Activated CD4-positive, alpha-beta T cell treated with anti-CD3 and anti-CD28 coated beads, Interleukin-2, amount 10 ng/mL, durations not matched to agents 24 days and 14 days (primary cell): Measurements from ENCODE around the gene ULK4. TPM values are rescaled to one million over a fixed set of nuclear protein-coding genes. Genes with fewer than 3 reads are reported as not detected.

ENCODE experiments used
- DNase-seq: peaks from one replicate; pipeline ENCODE4 v3.0.0; 2022
- H3K27ac Mint-ChIP-seq: one replicate; pipeline ENCODE4 v1.8.0; 2022; ENCODE audit warnings: mild to moderate bottlenecking, mixed read lengths
- H3K27me3 Mint-ChIP-seq: one replicate; pipeline ENCODE4 v1.8.0; 2022; ENCODE audit warnings: mixed read lengths
- H3K36me3 Mint-ChIP-seq: one replicate; pipeline ENCODE4 v1.8.0; 2022; ENCODE audit warnings: low read depth, mild to moderate bottlenecking, mixed read lengths
- H3K4me1 Mint-ChIP-seq: one replicate; pipeline ENCODE4 v1.8.0; 2021; ENCODE audit warnings: mixed read lengths
- H3K4me3 Mint-ChIP-seq: one replicate; pipeline ENCODE4 v1.8.0; 2022; ENCODE audit warnings: mild to moderate bottlenecking, moderate library complexity, mixed read lengths
- H3K9me3 Mint-ChIP-seq: one replicate; pipeline ENCODE4 v1.8.0; 2021; ENCODE audit warnings: mixed read lengths
- intact Hi-C: fragments of 100-400 bp; cut with micrococcal nuclease; formaldehyde crosslinking; loops from one replicate; pipeline ENCODE4 v1.15.1; 2023
- total RNA-seq: library from RNA; stranded (reverse); gene quantifications from 2 replicates; pipeline ENCODE4 v1.2.3, GENCODE V29; 2022

Gene ULK4
- total RNA-seq, 1 donor from 2014 or later, result 10.2 TPM

DNA sequence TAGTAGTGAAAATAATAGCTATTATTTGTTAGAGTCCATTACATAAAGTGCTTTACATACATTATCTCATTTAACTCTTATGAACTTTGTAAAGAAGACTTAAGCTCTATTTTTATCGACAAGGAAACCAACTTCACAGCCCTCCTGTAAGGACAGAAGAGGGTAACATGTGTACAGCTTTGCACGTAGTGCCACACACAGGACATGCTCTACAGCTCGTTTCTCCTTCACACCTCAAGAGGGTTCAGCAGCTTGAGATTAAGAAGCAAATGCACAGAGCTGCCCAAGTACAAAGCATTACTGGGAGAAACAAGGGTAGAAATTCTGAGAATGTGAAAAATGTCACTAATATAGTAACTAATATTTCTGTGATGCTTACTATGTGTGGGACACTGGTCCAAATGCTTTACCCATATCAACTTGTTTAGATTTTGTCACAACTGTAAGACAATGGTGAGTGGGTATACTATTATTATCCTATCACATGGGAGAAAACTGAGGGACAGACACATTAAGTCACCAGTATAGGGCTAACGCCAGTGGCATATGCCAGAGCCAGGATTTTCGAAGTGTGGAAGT is 434.8 kb downstream of the ULK4 start:
- H3K4me1 Mint-ChIP-seq, result peaks cover 2% of the 10 kb centered on the region
- no peaks in the 10 kb centered on the region for H3K36me3 Mint-ChIP-seq
- H3K27ac Mint-ChIP-seq, result no peak overlapping the region
- no peak for DNase-seq
- no peaks in the 10 kb centered on the region for H3K27me3 Mint-ChIP-seq
- H3K4me3 Mint-ChIP-seq, result no peak overlapping the region
- H3K9me3 Mint-ChIP-seq, result no peaks in the 10 kb centered on the region
- intact Hi-C loops, result no loop called here

DNA sequence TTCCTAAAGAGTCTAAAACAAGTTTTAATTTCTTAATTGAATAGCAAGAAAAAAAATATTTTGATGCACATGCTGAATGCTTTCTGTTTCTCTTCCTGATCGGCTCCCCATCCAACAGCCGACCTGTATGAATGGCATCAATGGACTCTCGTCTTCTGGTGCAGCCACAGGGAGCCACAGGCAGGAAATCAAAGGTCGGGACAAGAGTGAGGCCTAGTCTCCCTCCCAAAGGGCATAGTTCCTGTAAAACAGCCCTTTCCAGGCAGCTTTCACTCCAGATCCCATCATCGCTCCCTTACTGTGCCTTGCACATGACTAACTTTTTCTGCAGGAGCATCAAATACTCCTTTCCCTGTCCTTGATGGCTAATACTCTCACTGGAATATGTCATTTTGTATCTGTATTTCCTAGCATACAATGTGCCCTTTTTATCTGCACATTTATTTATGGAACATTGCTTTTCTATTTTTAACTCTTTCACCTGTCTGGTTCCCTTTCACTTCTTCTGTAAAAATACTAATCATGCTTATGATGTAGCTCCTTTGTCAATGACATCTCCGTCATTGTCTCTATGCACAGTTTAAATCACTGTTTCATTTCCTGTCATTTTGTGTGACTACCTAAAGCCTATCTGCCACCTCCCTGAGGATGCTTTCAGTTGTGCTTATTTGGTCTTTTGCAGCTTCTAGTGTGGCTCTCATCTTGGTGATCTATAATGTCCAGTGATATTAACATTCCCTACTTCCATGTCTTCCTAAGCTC is 436.4 kb downstream of the ULK4 start:
- Mint-ChIP-seq H3K4me3 (no peak overlapping the region), H3K27me3 (no peaks in the 10 kb centered on the region), H3K9me3 (no peaks in the 10 kb centered on the region), H3K4me1 (peaks cover 2% of the 10 kb centered on the region), H3K36me3 (no peaks in the 10 kb centered on the region), H3K27ac (no peak overlapping the region)
- intact Hi-C loops, result no loop called here
- DNase-seq, result no peak

DNA sequence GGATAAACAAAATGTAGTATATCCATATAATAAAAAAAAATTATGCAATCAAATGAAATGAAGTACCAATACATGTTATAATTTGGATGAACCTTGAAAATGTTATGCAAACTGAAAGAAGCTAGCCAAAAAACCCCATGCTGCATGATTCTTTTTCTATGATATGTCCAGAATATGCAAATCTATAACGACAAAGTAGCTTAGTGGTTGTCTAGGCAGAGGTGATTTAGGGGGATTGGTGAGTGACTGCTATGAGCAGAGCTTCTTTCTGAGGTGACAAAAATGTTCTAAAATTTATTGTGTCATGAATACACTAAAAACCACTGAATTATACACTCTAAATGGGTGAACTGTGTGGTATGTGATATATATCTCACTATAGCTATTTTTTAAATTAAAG is 438.0 kb downstream of the ULK4 start:
- no peak overlapping the region for H3K27ac Mint-ChIP-seq
- no peaks in the 10 kb centered on the region for H3K9me3 Mint-ChIP-seq
- DNase-seq, result no peak
- H3K4me1 Mint-ChIP-seq, result peaks cover 2% of the 10 kb centered on the region
- H3K36me3 Mint-ChIP-seq, result no peaks in the 10 kb centered on the region
- intact Hi-C loops, result no loop called here
- no peak overlapping the region for H3K4me3 Mint-ChIP-seq
- H3K27me3 Mint-ChIP-seq, result no peaks in the 10 kb centered on the region

DNA sequence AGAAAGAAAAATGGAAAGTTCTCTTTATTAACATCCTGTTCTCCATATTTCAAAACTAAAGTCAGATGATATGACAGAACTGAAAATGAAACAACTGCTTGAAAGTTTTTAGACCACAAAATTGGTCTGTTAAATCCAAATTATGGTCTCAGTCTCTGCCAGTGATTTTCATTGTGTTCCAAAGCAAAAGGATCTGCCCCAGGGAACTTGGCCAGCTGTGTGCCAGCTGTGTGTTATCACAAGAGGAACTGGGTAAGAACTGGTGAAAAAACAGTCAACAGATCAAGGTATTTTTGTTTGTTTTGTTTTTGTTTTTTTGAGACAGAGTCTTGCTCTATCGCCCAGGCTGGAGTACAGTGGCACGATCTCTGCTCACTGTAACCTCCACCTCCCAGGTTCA is 439.3 kb downstream of the ULK4 start:
- intact Hi-C loops, result no loop called here
- DNase-seq, result no peak
- no peak overlapping the region for H3K4me3 Mint-ChIP-seq
- H3K9me3 Mint-ChIP-seq, result no peaks in the 10 kb centered on the region
- no peak overlapping the region for H3K27ac Mint-ChIP-seq
- peaks cover 2% of the 10 kb centered on the region for H3K4me1 Mint-ChIP-seq
- no peaks in the 10 kb centered on the region for H3K27me3 Mint-ChIP-seq
- no peaks in the 10 kb centered on the region for H3K36me3 Mint-ChIP-seq

DNA sequence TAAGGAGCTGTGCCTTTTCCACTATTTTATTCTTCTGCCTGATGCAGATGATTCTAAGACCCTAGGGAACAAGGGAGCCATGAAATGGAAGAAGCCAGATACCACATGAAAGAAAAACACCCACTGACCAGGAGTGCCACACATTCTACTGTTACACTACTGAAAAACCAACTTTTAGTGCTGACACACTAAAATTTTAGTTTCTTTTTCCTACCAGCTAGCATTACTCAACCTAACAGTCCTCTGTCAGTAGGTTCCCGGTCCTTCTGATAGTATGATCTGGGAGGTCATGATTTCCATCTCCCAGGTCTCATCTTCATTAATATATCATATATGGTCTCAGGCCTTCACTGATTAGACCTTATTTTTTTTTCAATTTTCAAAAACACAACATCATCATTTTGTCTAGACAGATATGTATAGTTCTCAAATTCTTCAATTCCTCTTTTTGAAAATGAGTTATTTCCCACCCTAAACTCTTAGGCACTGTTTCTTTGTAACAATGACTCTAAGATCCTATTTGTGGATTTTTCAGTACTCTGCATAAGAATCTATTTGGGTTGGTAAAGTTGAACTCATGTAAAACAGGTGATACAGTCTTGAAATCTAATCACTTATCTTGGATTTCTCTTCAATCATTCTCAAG is 440.8 kb downstream of the ULK4 start:
- Mint-ChIP-seq H3K36me3 (no peaks in the 10 kb centered on the region), H3K4me3 (no peak overlapping the region), H3K9me3 (peaks cover 3% of the 10 kb centered on the region), H3K27me3 (no peaks in the 10 kb centered on the region), H3K27ac (no peak overlapping the region), H3K4me1 (peaks cover 2% of the 10 kb centered on the region)
- intact Hi-C loops, result no loop called here
- no peak for DNase-seq

DNA sequence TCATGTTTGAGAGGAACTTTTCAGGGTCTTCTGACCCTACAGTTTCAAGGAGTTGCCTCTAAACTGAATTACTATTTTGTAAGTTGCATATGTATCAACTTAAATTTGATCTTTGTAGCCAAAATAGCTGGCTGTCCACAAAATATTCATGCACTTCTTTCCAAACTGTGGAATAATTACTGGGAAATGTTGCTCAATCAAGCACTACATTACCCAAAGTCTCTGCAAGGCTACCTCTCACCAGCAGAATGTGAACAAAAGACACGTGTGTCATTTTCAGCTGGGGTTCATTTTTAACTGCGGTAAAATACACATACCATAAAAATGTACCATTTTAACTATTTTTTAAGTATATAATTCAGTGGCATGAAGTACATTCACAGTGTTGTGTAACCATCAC is 442.2 kb downstream of the ULK4 start:
- Mint-ChIP-seq H3K9me3 (peaks cover 3% of the 10 kb centered on the region), H3K4me3 (no peak overlapping the region), H3K27ac (no peak overlapping the region), H3K4me1 (peaks cover 2% of the 10 kb centered on the region), H3K27me3 (no peaks in the 10 kb centered on the region), H3K36me3 (no peaks in the 10 kb centered on the region)
- intact Hi-C loops, result no loop called here
- DNase-seq, result no peak

DNA sequence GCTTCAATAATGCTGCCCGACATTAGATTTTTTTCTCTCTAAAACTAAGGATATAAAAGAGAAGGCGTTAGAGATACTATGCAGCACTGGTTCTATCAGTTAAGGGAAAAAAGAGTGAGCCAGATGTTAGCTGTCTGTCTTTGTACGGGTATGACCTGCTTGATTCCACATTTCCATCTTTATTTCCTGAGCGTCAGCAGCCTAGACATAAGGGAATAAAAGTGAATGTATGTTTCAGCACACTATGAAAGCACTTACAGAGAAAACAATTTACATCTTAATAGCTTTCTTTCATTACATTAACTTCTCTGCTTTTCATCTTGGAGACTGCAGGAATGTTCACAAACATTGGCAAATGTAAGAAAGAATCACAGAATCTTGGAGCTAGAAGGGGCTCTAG is 443.3 kb downstream of the ULK4 start:
- H3K4me3 Mint-ChIP-seq, result no peak overlapping the region
- peaks cover 2% of the 10 kb centered on the region for H3K4me1 Mint-ChIP-seq
- no peaks in the 10 kb centered on the region for H3K36me3 Mint-ChIP-seq
- no peak overlapping the region for H3K27ac Mint-ChIP-seq
- no peak for DNase-seq
- no peaks in the 10 kb centered on the region for H3K27me3 Mint-ChIP-seq
- H3K9me3 Mint-ChIP-seq, result peaks cover 7% of the 10 kb centered on the region
- intact Hi-C loops, result no loop called here

DNA sequence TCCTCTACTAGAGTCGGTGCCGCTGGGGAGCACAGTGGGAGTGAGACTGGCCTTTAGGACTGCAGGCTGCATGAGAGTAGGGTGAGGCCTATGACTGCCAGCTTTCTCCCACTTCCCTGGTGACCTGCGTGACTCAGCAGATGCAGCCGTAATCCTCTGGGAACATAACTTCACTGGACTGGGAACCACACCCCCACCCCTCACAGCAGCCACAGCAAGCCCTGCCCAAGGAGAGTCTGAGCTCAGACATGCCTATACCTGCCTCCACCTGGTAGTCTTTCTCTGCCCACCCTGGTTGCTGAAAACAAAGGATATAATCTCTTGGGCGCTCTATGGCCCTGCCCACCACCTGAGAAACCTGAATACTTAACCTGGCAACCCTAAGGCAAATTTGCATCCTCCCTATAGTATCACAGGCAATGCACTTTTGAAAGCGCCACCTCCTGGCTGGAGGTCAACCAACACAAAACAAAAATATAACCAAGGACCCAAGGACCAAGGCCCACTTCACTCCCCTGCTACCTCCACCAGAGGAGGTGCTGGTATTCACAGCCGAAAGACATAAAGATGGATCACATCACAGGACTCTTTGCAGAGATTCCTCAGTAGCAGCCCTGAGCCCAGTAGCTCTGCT is 453.7 kb downstream of the ULK4 start:
- DNase-seq, result no peak
- Mint-ChIP-seq H3K27ac (no peak overlapping the region), H3K36me3 (no peaks in the 10 kb centered on the region), H3K4me1 (no peaks in the 10 kb centered on the region), H3K4me3 (no peak overlapping the region), H3K27me3 (no peaks in the 10 kb centered on the region), H3K9me3 (peaks cover 16% of the 10 kb centered on the region)
- intact Hi-C loops, result no loop called here

DNA sequence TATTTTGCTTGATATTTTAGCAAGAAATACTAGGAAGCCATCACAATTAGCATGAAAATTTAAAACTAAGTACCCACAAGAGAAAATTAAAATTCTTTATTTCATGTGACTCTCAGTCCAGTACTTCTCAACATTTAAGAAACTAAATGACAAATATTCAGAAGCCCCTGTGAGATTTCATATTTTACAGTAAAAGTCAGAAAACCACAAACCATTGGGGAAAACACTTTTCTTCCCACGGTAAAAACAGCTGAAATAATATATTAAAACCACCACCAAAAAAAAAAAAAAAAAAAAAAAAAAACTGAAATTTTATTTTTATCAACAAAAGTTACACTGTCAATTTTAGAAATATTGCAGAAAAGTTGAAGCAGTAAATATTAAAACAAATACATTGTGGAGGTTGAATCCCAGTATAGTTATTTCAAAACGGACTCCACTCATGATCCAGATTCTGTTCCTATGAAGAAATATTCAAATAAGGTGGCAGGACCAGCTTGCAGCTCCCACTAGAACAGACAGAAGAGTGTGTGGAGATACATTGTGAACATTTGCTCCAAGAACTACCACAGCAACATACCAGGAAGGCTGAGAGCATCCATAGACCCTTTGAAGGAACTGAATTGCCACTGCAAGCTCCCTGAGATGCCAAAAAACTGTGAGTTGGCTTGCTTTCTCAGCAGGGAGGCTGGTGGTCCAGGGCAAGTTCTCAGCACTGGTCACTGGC is 454.4 kb downstream of the ULK4 start:
- Mint-ChIP-seq H3K36me3 (no peaks in the 10 kb centered on the region), H3K4me1 (no peaks in the 10 kb centered on the region), H3K27ac (no peak overlapping the region), H3K27me3 (no peaks in the 10 kb centered on the region), H3K4me3 (no peak overlapping the region), H3K9me3 (peaks cover 9% of the 10 kb centered on the region)
- DNase-seq, result no peak
- intact Hi-C loops, result no loop called here

DNA sequence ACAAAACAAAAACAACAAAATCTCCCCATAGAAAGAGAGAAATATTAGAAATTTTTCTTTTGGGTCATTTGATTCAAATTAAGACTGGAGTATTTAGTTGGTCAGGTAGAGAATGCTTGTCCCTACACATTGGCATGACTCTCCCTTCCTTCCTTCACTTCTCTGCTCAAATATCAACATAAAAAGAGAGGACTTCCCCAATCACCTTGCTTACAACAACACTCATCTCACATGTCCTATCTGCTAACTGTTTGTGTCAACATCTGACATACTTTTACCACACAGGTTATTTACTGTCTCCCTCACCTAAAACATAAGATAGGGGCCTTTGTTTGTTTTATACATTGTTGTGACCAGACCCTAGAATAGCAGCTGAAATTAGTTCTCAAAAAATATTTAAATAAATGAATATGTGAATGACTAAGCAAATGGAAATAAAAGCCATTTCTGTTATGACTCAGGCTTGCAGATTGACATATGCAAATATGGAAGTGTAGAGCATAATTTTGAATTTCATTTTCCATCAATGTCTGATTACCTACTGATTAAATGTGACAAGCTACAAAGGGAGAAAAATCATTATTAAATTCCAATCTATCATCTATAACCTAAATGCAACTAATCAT is 457.8 kb downstream of the ULK4 start:
- DNase-seq, result no peak
- intact Hi-C loops, result no loop called here
- no peaks in the 10 kb centered on the region for H3K27me3 Mint-ChIP-seq
- no peak overlapping the region for H3K4me3 Mint-ChIP-seq
- H3K4me1 Mint-ChIP-seq, result no peaks in the 10 kb centered on the region
- H3K36me3 Mint-ChIP-seq, result no peaks in the 10 kb centered on the region
- no peak overlapping the region for H3K27ac Mint-ChIP-seq
- peaks cover 9% of the 10 kb centered on the region for H3K9me3 Mint-ChIP-seq

DNA sequence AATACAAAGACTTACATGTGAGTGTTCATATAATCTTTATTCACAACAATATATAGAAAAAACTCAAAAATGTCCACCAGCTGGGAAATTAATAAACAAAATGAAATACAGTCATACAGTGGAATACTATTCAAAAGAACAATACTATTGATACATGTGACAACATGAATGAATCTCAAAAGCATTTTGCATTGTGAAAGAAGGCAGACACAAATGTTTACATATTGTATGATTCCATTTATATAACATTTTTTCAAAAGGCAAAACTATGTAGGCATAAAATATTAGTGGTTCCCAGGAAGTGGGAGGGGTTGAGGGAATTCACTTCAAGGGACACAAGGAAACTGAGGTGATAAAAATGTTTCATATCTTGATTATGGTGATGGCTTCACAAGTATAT is 459.4 kb downstream of the ULK4 start:
- Mint-ChIP-seq H3K36me3 (no peaks in the 10 kb centered on the region), H3K4me3 (no peak overlapping the region), H3K27ac (no peak overlapping the region), H3K4me1 (no peaks in the 10 kb centered on the region), H3K27me3 (no peaks in the 10 kb centered on the region), H3K9me3 (no peaks in the 10 kb centered on the region)
- DNase-seq, result no peak
- intact Hi-C loops, result no loop called here

DNA sequence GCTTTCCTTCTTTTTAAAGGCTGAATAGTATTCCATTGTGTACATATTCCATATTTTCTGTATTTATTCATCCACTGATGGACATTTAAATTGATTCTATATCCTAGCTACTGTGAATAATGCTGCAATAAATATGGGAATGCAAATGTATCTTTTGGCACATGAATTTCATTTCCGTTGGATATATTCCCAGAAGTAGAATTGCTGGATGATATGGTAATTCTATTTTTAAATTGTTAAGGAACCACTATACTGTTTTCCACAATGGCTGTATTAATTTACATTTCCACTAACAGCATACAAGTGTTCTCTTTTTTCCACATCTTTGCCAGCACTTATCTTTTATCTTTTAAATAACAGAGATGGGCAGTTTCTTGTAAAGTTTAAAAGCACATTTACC is 459.9 kb downstream of the ULK4 start:
- Mint-ChIP-seq H3K27ac (no peak overlapping the region), H3K4me1 (no peaks in the 10 kb centered on the region), H3K27me3 (no peaks in the 10 kb centered on the region), H3K36me3 (no peaks in the 10 kb centered on the region), H3K4me3 (no peak overlapping the region), H3K9me3 (no peaks in the 10 kb centered on the region)
- intact Hi-C loops, result no loop called here
- no peak for DNase-seq

DNA sequence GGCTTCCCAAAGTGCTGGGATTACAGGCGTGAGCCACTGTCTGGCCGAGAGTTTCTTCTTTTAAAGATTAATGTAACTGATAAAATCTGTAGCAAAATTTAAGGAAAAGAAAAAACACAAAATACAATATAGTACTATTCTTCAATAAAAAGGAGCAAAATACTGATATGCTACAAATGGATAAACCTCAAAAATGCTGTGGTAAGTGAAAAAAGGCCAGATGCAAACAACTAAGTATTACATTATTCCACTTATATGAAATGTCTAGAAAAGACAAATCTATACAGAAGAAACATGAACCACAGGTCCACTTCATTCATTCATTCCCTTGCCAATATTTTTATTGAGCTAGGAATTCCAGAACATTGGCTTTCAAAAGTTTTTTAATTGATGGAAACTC is 463.1 kb downstream of the ULK4 start:
- peaks cover 3% of the 10 kb centered on the region for H3K9me3 Mint-ChIP-seq
- no peaks in the 10 kb centered on the region for H3K27me3 Mint-ChIP-seq
- DNase-seq, result no peak
- H3K4me1 Mint-ChIP-seq, result no peaks in the 10 kb centered on the region
- intact Hi-C loops, result no loop called here
- H3K27ac Mint-ChIP-seq, result no peak overlapping the region
- no peak overlapping the region for H3K4me3 Mint-ChIP-seq
- no peaks in the 10 kb centered on the region for H3K36me3 Mint-ChIP-seq
